Fibroblast of lung (primary cell): ENCODE results near the gene FUCA1. TPM values are rescaled to one million over a fixed set of nuclear protein-coding genes. Genes with fewer than 3 reads are reported as not detected.

ENCODE experiments used
- DNase-seq, 2 donors: peaks; one replicate each; pipeline versions ENCODE4 v3.0.0 to v3.0.0-alpha.2; 2010; ENCODE audit warnings: low read depth in 2 of 2
- H2AFZ ChIP-seq: 2 replicates; pipeline ENCODE4 v1.5.1; 2012; ENCODE audit warnings: low read length, control low read depth, inconsistent platforms
- H3K27ac ChIP-seq: 2 replicates; pipeline ENCODE4 v1.5.1; 2011; ENCODE audit warnings: low read length, control low read depth; ENCODE audit not compliant: insufficient read depth
- H3K27me3 ChIP-seq: 2 replicates; pipeline ENCODE4 v1.5.1; 2011; ENCODE audit warnings: mild to moderate bottlenecking, low read length; ENCODE audit not compliant: control insufficient read depth, insufficient read depth
- H3K36me3 ChIP-seq: 2 replicates; pipeline ENCODE4 v1.5.1; 2011; ENCODE audit warnings: low read length; ENCODE audit not compliant: control insufficient read depth, insufficient read depth
- H3K4me1 ChIP-seq: 2 replicates; pipeline ENCODE4 v1.5.1; 2011; ENCODE audit warnings: low read length; ENCODE audit not compliant: control insufficient read depth, insufficient read depth; ENCODE audit errors: extremely low read depth
- H3K4me2 ChIP-seq: 2 replicates; pipeline ENCODE4 v1.5.1; 2011; ENCODE audit warnings: low read length, control low read depth; ENCODE audit not compliant: insufficient read depth; ENCODE audit errors: extremely low read depth
- H3K4me3 ChIP-seq, 4 experiments: fragments of 200-600 bp in 1 of 4; sonication (generic) in 1 of 4; replicated peaks in 1 of 4; 2 replicates each; pipeline ENCODE4 v1.5.1; 2011 to 2016; ENCODE audit warnings: low read length in 4 of 4, low read depth in 3 of 4, mild to moderate bottlenecking in 3 of 4, control low read depth in 2 of 4, inconsistent platforms in 1 of 4, mixed read lengths in 1 of 4; ENCODE audit not compliant: insufficient read depth in 1 of 4; ENCODE audit errors: control extremely low read depth in 1 of 4
- H3K79me2 ChIP-seq: 2 replicates; pipeline ENCODE4 v1.5.1; 2012; ENCODE audit warnings: mild to moderate bottlenecking, low read length, inconsistent platforms; ENCODE audit not compliant: control insufficient read depth, insufficient read depth
- H3K9ac ChIP-seq: 2 replicates; pipeline ENCODE4 v1.5.1; 2011; ENCODE audit warnings: mild to moderate bottlenecking, low read length, control low read depth; ENCODE audit not compliant: insufficient read depth
- H3K9me3 ChIP-seq: 2 replicates; pipeline ENCODE4 v1.5.1; 2012; ENCODE audit warnings: low read depth, low read length; ENCODE audit not compliant: control insufficient read depth, insufficient read depth
- H4K20me1 ChIP-seq: 2 replicates; pipeline ENCODE4 v1.5.1; 2011; ENCODE audit warnings: low read length; ENCODE audit not compliant: control insufficient read depth, insufficient read depth; ENCODE audit errors: extremely low read depth
- EZH2 ChIP-seq: IDR thresholded peaks from 2 replicates; pipeline ENCODE4 v1.5.1; 2012; ENCODE audit warnings: low read length, control low read depth, mild to moderate bottlenecking; ENCODE audit errors: missing control alignments
- polyA plus RNA-seq, 2 donors: library from polyadenylated mRNA; depleted of rRNA in 1 of 2; stranded (reverse) in 1 of 2; unstranded in 1 of 2; fragments of >200 nt; gene quantifications; 2 replicates each; pipeline ENCODE4 v1.2.1, GENCODE V29; 2011 to 2012; ENCODE audit warnings: missing spikeins in 1 of 2
- total RNA-seq: library from RNA; depleted of rRNA; stranded (reverse); fragments of >200 nt; gene quantifications from 2 replicates; pipeline ENCODE4 v1.2.1, GENCODE V29; 2014
- TF ChIP-seq, protein P1 (sequence below), 2 donors: IDR thresholded peaks in 1 of 2; conservative IDR thresholded peaks in 1 of 2; 1 replicate in 1 of 2; 2 replicates in 1 of 2; pipeline ENCODE4 v1.5.1; 2011 to 2012; ENCODE audit warnings: low read length in 2 of 2, control low read depth in 1 of 2, inconsistent platforms in 1 of 2, low read depth in 1 of 2, mild to moderate bottlenecking in 1 of 2

FUCA1 gene
- total and polyA plus RNA-seq, 2 donors (not counting 1 experiment from before 2014, with no cell fraction given): 4.1 to 9.7 TPM

DNA sequence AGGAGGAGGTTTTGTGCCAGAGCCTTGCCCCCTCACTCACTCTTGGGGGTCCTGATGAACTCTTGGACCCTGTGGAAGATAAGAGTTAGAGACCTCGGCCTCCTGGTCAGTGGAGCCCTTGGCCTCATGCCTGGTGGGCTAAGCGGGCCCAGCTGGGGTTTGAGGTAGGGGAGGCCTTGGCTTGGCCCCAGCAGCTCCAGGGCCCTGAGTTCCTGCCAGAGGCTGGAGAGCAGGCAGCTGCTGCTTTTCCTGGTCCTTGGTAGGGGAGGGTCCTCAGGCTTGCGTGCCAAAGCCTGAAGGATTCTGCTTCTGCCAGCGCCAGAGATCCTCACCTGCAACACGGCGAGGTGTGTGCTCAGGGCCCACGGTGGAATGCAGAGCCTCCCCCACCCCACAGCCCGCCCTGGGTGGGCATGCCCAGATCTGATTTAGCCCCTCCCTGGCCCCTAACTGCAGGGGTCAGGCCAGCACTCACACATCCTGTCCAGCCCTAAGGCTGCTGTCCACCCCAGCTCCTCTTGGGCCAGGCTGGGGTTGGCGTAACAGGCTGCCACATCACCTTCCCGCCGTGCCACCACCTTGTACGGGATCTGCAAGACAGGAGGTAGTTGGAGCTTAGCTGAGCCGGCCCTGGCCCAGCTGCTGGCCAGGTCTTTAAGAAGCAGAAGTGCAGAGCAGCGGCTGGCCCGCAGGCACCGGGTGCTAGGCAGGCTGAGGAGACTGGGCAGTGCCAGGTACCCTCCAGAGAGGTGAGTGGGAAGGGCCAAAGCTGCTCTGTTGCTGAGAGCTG is 72.2 kb downstream of the FUCA1 start:
- H3K4me3 ChIP-seq: no peak overlapping the region
- no peak for DNase-seq
- H3K27me3 ChIP-seq: no peaks in the 10 kb centered on the region
- H3K4me2 ChIP-seq: no peak overlapping the region
- peaks cover 16% of the 10 kb centered on the region for H3K79me2 ChIP-seq
- H2AFZ ChIP-seq: no peak overlapping the region
- TF ChIP-seq EZH2: no peak
- TF ChIP-seq, protein P1, sequence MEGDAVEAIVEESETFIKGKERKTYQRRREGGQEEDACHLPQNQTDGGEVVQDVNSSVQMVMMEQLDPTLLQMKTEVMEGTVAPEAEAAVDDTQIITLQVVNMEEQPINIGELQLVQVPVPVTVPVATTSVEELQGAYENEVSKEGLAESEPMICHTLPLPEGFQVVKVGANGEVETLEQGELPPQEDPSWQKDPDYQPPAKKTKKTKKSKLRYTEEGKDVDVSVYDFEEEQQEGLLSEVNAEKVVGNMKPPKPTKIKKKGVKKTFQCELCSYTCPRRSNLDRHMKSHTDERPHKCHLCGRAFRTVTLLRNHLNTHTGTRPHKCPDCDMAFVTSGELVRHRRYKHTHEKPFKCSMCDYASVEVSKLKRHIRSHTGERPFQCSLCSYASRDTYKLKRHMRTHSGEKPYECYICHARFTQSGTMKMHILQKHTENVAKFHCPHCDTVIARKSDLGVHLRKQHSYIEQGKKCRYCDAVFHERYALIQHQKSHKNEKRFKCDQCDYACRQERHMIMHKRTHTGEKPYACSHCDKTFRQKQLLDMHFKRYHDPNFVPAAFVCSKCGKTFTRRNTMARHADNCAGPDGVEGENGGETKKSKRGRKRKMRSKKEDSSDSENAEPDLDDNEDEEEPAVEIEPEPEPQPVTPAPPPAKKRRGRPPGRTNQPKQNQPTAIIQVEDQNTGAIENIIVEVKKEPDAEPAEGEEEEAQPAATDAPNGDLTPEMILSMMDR (conservative IDR thresholded peaks at IDR 0.05 in 1 of 2, IDR thresholded peaks at IDR 0.05 in 1 of 2; ENCODE audit: low read depth in 1 of 2, low read length in 2 of 2): no peak
- H3K27ac ChIP-seq: no peak overlapping the region
- H3K9me3 ChIP-seq: no peaks in the 10 kb centered on the region
- no peak overlapping the region for H3K9ac ChIP-seq
- peaks cover 14% of the 10 kb centered on the region for H3K36me3 ChIP-seq
- peaks cover 13% of the 10 kb centered on the region for H3K4me1 ChIP-seq
- H4K20me1 ChIP-seq: no peaks in the 10 kb centered on the region

Other genes with a start within 250 kb of the FUCA1 start
- gene RPL11, start 176.5 kb downstream of the FUCA1 start, total RNA-seq: 1,214 and 1,412 TPM in 2 replicates
- gene RPL11, start 176.5 kb downstream of the FUCA1 start, polyA plus RNA-seq: 1,477 and 1,551 TPM in 2 replicates
- gene ELOA, start 124.8 kb downstream of the FUCA1 start, total RNA-seq: 15.9 and 19.3 TPM in 2 replicates
- 34.1 and 42.2 TPM in 2 replicates for gene ELOA, start 124.8 kb downstream of the FUCA1 start, polyA plus RNA-seq
- gene PITHD1, start 89.9 kb downstream of the FUCA1 start, total RNA-seq: 29.5 and 40.5 TPM in 2 replicates
- gene PITHD1, start 89.9 kb downstream of the FUCA1 start, polyA plus RNA-seq: 47.7 and 58.6 TPM in 2 replicates
- gene LYPLA2, start 77.1 kb downstream of the FUCA1 start, total RNA-seq: 27.5 and 29.2 TPM in 2 replicates
- gene LYPLA2, start 77.1 kb downstream of the FUCA1 start, polyA plus RNA-seq: 20.4 and 29.1 TPM in 2 replicates
- 14.1 and 16.0 TPM in 2 replicates for gene GALE, start 67.5 kb downstream of the FUCA1 start, total RNA-seq
- gene GALE, start 67.5 kb downstream of the FUCA1 start, polyA plus RNA-seq: 11.9 and 19.6 TPM in 2 replicates
- 59.3 and 74.6 TPM in 2 replicates for gene HMGCL, start 42.9 kb downstream of the FUCA1 start, total RNA-seq
- 34.1 and 41.3 TPM in 2 replicates for gene HMGCL, start 42.9 kb downstream of the FUCA1 start, polyA plus RNA-seq
- gene CNR2, start 45.1 kb upstream of the FUCA1 start, total RNA-seq: not detected in 2 replicates
- not detected in 2 replicates for gene CNR2, start 45.1 kb upstream of the FUCA1 start, polyA plus RNA-seq
- 84.4 and 91.7 TPM in 2 replicates for gene PNRC2, start 91.5 kb upstream of the FUCA1 start, total RNA-seq
- gene PNRC2, start 91.5 kb upstream of the FUCA1 start, polyA plus RNA-seq: 86.6 and 96.6 TPM in 2 replicates
- 83.0 and 93.5 TPM in 2 replicates for gene SRSF10, start 112.0 kb upstream of the FUCA1 start, total RNA-seq
- 113 and 118 TPM in 2 replicates for gene SRSF10, start 112.0 kb upstream of the FUCA1 start, polyA plus RNA-seq
- not detected in 2 replicates for gene MYOM3, start 243.8 kb upstream of the FUCA1 start, total RNA-seq
- not detected in 2 replicates for gene MYOM3, start 243.8 kb upstream of the FUCA1 start, polyA plus RNA-seq